ENCODE measurements around the gene UBE2L5. TPM values are rescaled to one million over a fixed set of nuclear protein-coding genes. Genes with fewer than 3 reads are reported as not detected.

UBE2L5 gene
- total RNA-seq: 10 to 100 TPM; 33.4 to 36.4 TPM
- 108 TPM for polyA plus RNA-seq (ENCODE audit: insufficient read depth, low read depth, low replicate concordance)
- long read RNA-seq, donor 1, partial matches to known transcripts: 0 of 1 reads
- long read RNA-seq, donor 1, other reads (novel, unspliced or antisense): 0 of 1 reads
- long read RNA-seq, donor 2: 0 reads

DNA sequence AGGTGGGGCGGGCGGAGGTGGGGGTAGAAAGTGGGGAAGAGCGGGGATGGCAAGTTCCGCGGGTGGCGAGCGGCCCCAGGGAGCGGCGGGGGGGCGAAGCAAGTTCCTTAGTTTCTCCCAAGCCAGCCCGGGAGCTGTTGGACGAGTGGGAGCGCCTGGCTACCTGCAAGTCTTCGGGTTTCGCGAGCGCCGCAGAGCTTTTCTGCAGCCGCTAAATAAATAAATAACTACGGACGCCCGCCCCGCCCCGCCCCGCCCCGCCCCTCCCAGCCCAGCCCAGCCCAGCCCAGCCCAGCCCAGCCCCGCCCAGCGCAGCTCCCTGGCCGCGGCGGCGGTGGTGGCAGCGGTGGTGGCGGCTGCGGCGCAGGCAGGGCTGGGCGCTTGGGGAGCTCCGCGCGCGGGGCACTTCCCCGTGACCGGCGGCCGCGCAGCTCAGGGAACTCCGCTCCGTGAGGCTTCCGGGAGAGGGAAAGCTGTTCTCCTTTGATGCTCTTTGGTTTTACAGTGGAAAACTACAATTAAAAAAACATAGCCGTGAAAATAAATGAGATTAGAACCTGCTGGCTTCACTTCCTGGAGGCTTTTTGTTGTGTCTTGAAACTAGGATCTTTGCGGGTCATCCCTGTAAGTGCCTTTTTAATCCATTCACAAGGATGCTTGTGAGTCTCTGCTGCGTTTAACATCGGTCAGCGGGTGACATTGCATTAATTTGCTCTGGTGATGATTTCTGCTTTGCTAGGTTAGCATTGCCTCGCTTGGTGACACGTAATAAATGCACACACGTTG lies at the start of gene UBE2L5:
Gene UBE2L5 (plus strand): TSS at position 440 of the 786 bp plus-strand sequence. CDS start 5,498 bp downstream, outside the sequence.
- DNase-seq: peak; percentile 83
- no peaks in the 10 kb centered on the region for H3K27me3 ChIP-seq
- H3K4me1 ChIP-seq: peaks cover 3% of the 10 kb centered on the region
- peak; percentile 6 for TF ChIP-seq POLR2A (IDR thresholded peaks at IDR 0.05)
- TF ChIP-seq, protein P1, sequence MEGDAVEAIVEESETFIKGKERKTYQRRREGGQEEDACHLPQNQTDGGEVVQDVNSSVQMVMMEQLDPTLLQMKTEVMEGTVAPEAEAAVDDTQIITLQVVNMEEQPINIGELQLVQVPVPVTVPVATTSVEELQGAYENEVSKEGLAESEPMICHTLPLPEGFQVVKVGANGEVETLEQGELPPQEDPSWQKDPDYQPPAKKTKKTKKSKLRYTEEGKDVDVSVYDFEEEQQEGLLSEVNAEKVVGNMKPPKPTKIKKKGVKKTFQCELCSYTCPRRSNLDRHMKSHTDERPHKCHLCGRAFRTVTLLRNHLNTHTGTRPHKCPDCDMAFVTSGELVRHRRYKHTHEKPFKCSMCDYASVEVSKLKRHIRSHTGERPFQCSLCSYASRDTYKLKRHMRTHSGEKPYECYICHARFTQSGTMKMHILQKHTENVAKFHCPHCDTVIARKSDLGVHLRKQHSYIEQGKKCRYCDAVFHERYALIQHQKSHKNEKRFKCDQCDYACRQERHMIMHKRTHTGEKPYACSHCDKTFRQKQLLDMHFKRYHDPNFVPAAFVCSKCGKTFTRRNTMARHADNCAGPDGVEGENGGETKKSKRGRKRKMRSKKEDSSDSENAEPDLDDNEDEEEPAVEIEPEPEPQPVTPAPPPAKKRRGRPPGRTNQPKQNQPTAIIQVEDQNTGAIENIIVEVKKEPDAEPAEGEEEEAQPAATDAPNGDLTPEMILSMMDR (IDR thresholded peaks at IDR 0.05): no peak
- H3K4me3 ChIP-seq: peak within 1 kb of the TSS; percentile 58 to 70
- peak within 1 kb of the TSS; percentile 90 to 91 for H3K27ac ChIP-seq
- H3K36me3 ChIP-seq (ENCODE audit: low read depth, missing control alignments): no peaks in the 10 kb centered on the region
- 1 to 4% methylated on average over 25 to 48 of the region's 57 CpGs for WGBS, 2 donors
- intact Hi-C loops (cut with DNase I; ENCODE audit: low total_unique reads): no loop called here
- H3K9me3 ChIP-seq: no peaks in the 10 kb centered on the region

DNA sequence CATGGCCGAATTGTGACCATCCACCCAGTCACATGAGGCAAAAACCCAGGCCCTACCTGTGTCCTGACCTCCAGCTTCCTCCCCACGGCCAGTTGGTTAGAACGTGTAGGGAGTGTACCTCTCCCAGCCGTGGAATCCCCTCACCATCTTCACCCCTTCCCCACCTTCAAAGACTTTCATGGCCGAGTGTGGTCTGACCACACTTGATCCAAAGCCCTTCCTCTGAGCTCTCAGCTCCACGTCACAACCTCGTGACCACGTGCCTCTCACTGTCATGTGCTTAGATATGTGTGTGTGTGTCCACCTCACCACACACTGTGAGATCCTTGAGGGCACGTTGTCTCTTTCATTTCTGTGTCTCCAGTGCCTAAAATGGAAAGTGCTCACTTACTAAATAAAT lies 48.6 kb upstream of the UBE2L5 start:
- Histone ChIP-seq H3K27ac (no peak overlapping the region), H3K36me3 (ENCODE audit: low read depth, missing control alignments) (no peaks in the 10 kb centered on the region), H3K27me3 (no peaks in the 10 kb centered on the region), H3K4me1 (no peaks in the 10 kb centered on the region), H3K9me3 (no peaks in the 10 kb centered on the region), H3K4me3 (no peak overlapping the region)
- intact Hi-C loops (cut with DNase I; ENCODE audit: low total_unique reads): no loop called here
- WGBS, 2 donors: 70 to 81% methylated on average over 9 of the region's 9 CpGs
- no peak for DNase-seq
- TF ChIP-seq, protein P1 (IDR thresholded peaks at IDR 0.05): no peak
- TF ChIP-seq POLR2A (IDR thresholded peaks at IDR 0.05): no peak

DNA sequence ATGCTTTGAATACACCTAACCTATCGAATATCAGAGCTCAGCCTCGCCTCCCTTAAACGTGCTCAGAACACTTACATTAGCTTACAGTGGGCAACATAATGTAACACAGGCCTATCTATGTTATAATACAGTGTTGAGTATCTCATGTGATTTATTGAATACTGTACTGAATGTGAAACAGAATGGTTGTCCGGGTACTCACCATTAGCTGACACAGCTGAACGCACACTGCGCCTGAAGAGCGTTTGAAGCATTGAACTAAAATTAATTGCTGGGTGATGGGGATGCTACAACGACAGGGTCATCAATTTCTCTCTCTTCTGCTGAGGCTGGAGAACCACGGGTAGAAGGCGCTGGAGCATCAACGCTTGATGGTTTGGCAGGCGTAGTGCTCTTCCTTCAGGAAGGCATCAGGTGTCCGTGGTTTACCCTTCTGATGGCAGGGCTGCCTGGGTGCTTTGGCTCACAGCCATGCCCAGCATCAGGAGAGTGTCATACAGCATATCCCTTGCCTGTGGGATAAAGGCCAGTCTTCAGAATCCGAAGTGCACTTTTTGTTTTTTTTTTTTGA lies 46.9 kb upstream of the UBE2L5 start:
- DNase-seq: no peak
- WGBS, 2 donors: 87 to 90% methylated on average over 13 to 14 of the region's 14 CpGs
- no peaks in the 10 kb centered on the region for H3K4me1 ChIP-seq
- H3K36me3 ChIP-seq (ENCODE audit: low read depth, missing control alignments): no peaks in the 10 kb centered on the region
- TF ChIP-seq, protein P1 (IDR thresholded peaks at IDR 0.05): no peak
- no peak for TF ChIP-seq POLR2A (IDR thresholded peaks at IDR 0.05)
- H3K4me3 ChIP-seq: no peak overlapping the region
- H3K9me3 ChIP-seq: no peaks in the 10 kb centered on the region
- intact Hi-C loops (cut with DNase I; ENCODE audit: low total_unique reads): no loop called here
- no peaks in the 10 kb centered on the region for H3K27me3 ChIP-seq
- no peak overlapping the region for H3K27ac ChIP-seq

DNA sequence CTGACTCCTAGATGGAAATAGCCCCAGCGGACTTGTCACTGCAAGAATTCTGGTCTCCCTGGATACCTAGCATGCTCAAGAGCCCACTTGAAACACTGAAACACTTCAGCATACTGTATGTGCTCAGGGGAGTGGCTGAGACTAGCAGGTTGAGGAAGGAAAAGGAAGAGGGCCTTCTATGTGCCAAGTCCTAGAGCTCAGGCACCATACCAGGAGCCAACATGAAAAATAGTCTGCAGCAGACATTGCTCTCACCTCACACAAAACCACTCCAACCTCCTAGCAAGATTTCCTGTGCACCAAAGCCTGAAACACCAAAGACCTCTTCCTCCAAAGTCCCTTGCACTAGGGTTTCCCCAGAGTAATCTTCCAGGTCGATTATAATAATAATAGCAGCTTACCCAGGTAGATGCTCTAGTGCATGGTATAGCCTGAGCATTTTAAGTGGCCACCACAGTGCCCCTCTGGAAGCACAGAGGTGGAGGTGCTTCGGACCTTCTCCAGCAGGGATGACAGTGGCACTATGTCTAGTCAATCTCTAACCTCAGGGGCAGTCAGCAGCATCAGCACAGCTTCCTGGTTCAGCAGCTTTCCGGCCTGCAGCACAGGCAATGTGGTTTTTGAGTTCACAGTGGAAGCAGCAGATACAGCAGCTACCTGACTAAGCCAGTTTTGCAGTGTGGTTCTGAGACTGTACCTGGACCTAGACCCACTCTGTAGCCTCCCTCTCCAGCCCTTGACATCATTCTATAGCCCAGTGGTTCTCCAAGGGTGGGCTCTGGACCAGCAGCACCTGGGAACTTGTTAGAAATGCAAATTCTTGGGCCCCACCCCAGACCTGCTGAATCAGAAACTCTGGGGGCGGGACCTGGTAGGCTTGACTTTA lies 45.6 kb upstream of the UBE2L5 start:
- Histone ChIP-seq H3K9me3 (no peaks in the 10 kb centered on the region), H3K4me1 (no peaks in the 10 kb centered on the region), H3K27me3 (no peaks in the 10 kb centered on the region), H3K36me3 (ENCODE audit: low read depth, missing control alignments) (no peaks in the 10 kb centered on the region), H3K27ac (no peak overlapping the region), H3K4me3 (no peak overlapping the region)
- intact Hi-C loops (cut with DNase I; ENCODE audit: low total_unique reads): no loop called here
- 84% methylated on average over 4 to 5 of the region's 5 CpGs for WGBS, 2 donors
- no peak for DNase-seq
- TF ChIP-seq, protein P1 (IDR thresholded peaks at IDR 0.05): no peak
- TF ChIP-seq POLR2A (IDR thresholded peaks at IDR 0.05): no peak

All from testis (tissue), 5 donors.